ENCODE results near the gene ASNS. TPM values are rescaled to one million over a fixed set of nuclear protein-coding genes. Genes with fewer than 3 reads are reported as not detected.

The ASNS gene
- total RNA-seq, 1 experiment from 2014 or later, result 95.1 TPM

- H3K4me1 Mint-ChIP-seq, result no peaks in the 10 kb centered on the region
- H3K27me3 ChIP-seq (ENCODE audit: insufficient read depth, low read length), result no peaks in the 10 kb centered on the region
- H3T11ph ChIP-seq (ENCODE audit: low read length), result no peak overlapping the region
- no peak overlapping the region for H3K18ac ChIP-seq (ENCODE audit: insufficient read length, low read depth, low read length)
- H3K79me1 ChIP-seq (ENCODE audit: insufficient read depth, low read depth, low read length, poor library complexity, severe bottlenecking), result no peaks in the 10 kb centered on the region
- no peak overlapping the region for H3K4me2 ChIP-seq (ENCODE audit: insufficient read depth, insufficient read length, low read length)
- H3K27me3 Mint-ChIP-seq (ENCODE audit: low read depth), result no peaks in the 10 kb centered on the region
- H3K23me2 ChIP-seq (ENCODE audit: insufficient read length, low read depth, low read length, poor library complexity, severe bottlenecking), result no peaks in the 10 kb centered on the region
- H2BK5ac ChIP-seq (ENCODE audit: insufficient read length, low read length), result no peak overlapping the region
- no peak overlapping the region for H4K91ac ChIP-seq (ENCODE audit: insufficient read length, low read depth, low read length)
- H3K4me3 Mint-ChIP-seq, result no peak overlapping the region
- no peak for DNase-seq
- H4K8ac ChIP-seq (replicated peaks; ENCODE audit: insufficient read length, low read depth, low read length), result no peak overlapping the region
- no peak overlapping the region for H3K4ac ChIP-seq (ENCODE audit: low read depth, low read length)
- H2BK20ac ChIP-seq (ENCODE audit: low read depth, low read length, poor library complexity, severe bottlenecking), result no peak overlapping the region
- H4K20me1 ChIP-seq (ENCODE audit: control insufficient read depth, insufficient read depth, insufficient read length), result no peaks in the 10 kb centered on the region
- H3K79me2 ChIP-seq (ENCODE audit: insufficient read depth, low read length), result no peaks in the 10 kb centered on the region
- H3K14ac ChIP-seq (ENCODE audit: insufficient read depth, low read length), result no peak overlapping the region
- no peak overlapping the region for H2BK120ac ChIP-seq (ENCODE audit: low read depth, low read length, poor library complexity, severe bottlenecking)
- H3K27ac Mint-ChIP-seq, result no peak overlapping the region
- no peak overlapping the region for H2AFZ ChIP-seq (ENCODE audit: low read length)
- no peak overlapping the region for H2BK12ac ChIP-seq (ENCODE audit: insufficient read length, low read depth, low read length)
- no peak for TF ChIP-seq CTCF (conservative IDR thresholded peaks at IDR 0.05)
- H4K5ac ChIP-seq (ENCODE audit: insufficient read length, low read depth, low read length), result no peak overlapping the region
- no peaks in the 10 kb centered on the region for H3K9me3 Mint-ChIP-seq
- no peak overlapping the region for H3K27ac ChIP-seq (ENCODE audit: insufficient read length, low read depth, low read length)
- H3K9ac ChIP-seq (ENCODE audit: extremely low read depth, insufficient read length, low read length), result no peak overlapping the region
- H3K56ac ChIP-seq (ENCODE audit: insufficient read length, low read depth, low read length), result no peak overlapping the region
- no peak overlapping the region for H2AK5ac ChIP-seq (ENCODE audit: insufficient read length, low read length)
- no peak overlapping the region for H3K23ac ChIP-seq (ENCODE audit: insufficient read length, low read depth, low read length)
- no peaks in the 10 kb centered on the region for H3K4me1 ChIP-seq (ENCODE audit: insufficient read depth, low read length)
- WGBS (ENCODE audit: extremely low coverage, insufficient read length, low lambda C conversion rate), result no CpG with 5 or more reads among the region's 2 CpGs
- H2BK15ac ChIP-seq (ENCODE audit: low read depth, low read length), result no peak overlapping the region
- no peaks in the 10 kb centered on the region for H3K9me3 ChIP-seq (ENCODE audit: control insufficient read depth, low read depth, low read length)
- H3K36me3 Mint-ChIP-seq (ENCODE audit: insufficient read depth in 1 of 3, low read depth in 3 of 3), result peaks cover 33 to 72% (median 69%) of the 10 kb centered on the region in 3 experiments; a peak in 6 of 7 replicates
Measured at GRCh38 chr7:97858221-97858620, 14.0 kb downstream of the ASNS start.
